Activated CD4-positive, CD25-positive, alpha-beta regulatory T cell (primary cell): ENCODE data around the gene ORAI3.

Experiments
- DNase-seq, 4 experiments: peaks; one replicate each; lab custom pipeline; 2025; lab: John Stamatoyannopoulos, UW

Gene ORAI3

GRCh38 chr16:30948667-30949649 is at the start of gene ORAI3:
Gene ORAI3 (plus strand): TSS chr16:30949068. CDS start chr16:30949290, 222 bp downstream.
- DNase-seq: no peak

DNA sequence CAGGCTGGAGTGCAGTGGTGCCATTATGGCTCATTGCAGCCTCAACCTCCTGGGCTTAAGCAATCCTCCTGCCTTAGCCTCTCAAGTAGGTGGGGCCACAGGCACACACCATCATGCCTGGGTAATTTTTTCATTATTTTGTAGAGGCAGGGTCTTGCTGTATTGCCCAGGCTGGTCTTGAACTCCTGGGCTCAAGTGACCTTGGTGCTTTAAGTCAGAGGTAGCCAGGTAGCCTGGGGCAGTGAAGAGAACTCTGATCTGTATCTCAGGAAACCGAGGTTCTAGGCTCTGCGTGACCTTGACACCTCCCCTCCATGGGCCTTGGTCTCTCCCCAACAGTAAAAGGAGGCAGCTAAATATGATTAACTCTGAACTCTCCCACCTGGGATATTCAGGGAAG is 49.1 kb upstream of the ORAI3 start:
- no peak for DNase-seq

DNA sequence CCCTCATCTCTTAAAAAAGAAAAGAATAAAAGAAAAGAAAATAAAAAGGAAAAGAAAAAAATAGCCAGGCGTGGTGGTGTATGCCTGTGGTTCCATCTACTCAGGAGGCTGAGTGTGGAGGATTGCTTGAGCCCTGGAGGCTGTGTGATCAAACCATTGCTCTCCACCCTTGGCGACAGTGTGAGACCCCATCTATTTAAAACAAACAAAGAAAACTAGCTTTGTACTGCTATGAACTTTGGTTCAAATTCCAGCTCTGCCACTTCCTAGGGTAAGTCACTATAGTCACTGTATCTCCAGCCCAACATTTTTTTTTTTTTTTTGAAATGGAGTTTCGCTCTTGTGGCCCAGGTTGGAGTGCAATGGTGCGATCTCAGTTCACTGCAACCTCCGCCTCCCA is 48.3 kb upstream of the ORAI3 start:
- DNase-seq: no peak

GRCh38 chr16:30901201-30902028 is 47.5 kb upstream of the ORAI3 start:
- no peak for DNase-seq

DNA sequence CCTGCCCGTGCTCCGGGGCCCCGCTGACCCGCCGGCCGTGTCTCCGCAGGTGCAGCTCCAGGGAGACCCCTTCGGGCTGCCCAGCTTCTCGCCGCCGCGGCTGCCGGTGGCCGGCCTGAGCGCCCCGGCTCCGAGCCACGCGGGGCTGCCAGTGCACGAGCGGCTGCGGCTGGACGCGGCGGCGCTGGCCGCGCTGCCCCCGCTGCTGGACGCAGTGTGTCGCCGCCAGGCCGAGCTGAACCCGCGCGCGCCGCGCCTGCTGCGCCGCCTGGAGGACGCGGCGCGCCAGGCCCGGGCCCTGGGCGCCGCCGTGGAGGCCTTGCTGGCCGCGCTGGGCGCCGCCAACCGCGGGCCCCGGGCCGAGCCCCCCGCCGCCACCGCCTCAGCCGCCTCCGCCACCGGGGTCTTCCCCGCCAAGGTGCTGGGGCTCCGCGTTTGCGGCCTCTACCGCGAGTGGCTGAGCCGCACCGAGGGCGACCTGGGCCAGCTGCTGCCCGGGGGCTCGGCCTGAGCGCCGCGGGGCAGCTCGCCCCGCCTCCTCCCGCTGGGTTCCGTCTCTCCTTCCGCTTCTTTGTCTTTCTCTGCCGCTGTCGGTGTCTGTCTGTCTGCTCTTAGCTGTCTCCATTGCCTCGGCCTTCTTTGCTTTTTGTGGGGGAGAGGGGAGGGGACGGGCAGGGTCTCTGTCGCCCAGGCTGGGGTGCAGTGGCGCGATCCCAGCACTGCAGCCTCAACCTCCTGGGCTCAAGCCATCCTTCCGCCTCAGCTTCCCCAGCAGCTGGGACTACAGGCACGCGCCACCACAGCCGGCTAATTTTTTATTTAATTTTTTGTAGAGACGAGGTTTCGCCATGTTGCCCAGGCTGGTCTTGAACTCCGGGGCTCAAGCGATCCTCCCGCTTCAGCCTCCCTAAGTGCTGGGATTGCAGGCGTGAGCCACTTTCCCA is 46.6 kb upstream of the ORAI3 start:
- DNase-seq: peak in 3 of 4 experiments; percentile 14 to 51 (median 41)

- DNase-seq: no peak
Observed at GRCh38 chr16:30903002-30903401, 45.9 kb upstream of the ORAI3 start.

DNA sequence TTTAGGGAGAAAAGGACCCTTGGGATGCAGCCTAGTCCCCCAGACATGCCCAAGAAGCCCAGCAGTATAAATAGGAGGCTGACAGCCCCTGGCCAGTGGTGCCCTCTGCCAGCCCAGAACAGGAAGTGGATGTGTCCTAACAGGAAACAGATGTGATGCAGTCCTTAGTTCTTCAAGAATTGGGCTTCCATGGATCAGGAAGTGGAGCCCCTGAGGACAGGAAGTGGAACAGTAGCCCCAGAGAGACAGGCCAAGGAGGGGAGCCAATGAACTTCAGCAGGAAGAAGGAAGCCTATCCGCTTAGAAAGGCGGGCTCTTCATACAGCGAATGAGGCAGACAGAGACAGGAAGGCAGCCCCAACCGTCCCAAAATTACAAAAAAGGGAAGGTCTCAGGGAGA is 45.3 kb upstream of the ORAI3 start:
- no peak for DNase-seq

GRCh38 chr16:30904114-30904780 is 44.6 kb upstream of the ORAI3 start:
- no peak for DNase-seq

DNA sequence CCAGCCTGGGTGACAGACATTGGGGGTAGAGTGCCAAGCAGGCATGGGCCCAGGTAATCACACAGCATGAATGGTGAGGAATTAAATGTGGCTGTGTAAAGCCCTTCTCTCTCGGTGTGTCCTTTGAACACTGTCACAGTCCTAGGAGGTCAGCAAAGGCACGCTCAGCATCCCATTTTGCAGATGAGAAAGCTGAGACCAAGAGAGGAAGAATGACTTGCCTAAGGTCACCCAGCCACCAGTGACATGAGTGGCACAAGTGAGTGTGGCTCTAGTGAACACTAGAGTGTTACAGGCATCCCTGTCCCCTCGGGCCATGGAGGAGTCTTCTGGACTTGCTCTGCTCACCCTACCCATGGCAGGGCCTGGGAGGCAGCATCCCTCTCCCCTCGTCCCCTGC is 41.8 kb upstream of the ORAI3 start:
- no peak for DNase-seq

- no peak for DNase-seq
Observed at GRCh38 chr16:30910427-30911029, 38.3 kb upstream of the ORAI3 start.

DNA sequence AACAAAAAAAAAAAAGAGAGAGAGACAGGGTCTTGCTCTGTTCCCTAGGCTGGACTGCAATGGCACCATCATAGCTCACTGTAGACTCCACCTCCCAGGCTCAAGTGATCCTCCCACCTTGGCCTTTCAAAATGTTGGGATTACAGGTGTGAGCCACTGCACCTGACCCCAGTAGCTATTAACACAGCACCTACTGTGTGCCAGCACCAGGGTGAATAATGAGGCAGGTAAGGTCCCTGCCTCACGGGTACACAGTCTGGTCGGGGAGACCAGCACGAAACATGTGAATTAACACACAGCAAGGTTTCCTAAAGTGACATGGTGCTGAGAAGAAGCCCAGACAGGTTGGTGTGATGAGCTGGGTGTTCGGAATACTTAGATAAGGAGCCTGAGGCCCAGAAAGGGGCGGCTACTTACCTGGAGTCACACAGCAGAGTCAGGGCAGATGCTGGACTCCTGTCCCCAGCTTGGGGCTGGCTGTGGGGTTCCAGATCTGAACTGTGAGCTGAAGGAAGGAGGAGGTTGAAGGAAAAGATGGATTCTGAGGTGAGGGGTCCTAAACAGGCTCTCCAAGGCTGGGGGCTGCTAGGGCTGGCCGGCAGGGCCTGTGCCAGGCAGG is 36.0 kb upstream of the ORAI3 start:
- no peak for DNase-seq

DNA sequence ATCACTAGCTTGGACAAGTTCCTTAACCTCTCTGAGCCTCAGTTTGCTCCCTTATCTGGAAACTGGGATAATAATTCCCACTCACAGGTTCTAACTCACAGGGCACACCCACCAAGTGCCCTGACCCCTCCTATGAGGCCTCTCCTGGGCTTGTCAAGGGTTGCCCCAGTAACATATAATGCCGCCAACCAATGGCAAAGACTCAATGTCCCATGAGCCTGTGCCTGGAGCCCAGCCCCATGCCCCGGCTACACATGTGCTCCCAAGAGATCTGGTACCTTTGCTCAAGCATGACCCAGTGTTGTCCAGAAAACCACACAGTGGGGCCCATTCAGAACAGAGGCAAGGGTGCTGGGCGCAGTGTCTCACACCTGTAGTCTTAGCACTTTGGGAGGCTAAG is 34.0 kb upstream of the ORAI3 start:
- no peak for DNase-seq

DNA sequence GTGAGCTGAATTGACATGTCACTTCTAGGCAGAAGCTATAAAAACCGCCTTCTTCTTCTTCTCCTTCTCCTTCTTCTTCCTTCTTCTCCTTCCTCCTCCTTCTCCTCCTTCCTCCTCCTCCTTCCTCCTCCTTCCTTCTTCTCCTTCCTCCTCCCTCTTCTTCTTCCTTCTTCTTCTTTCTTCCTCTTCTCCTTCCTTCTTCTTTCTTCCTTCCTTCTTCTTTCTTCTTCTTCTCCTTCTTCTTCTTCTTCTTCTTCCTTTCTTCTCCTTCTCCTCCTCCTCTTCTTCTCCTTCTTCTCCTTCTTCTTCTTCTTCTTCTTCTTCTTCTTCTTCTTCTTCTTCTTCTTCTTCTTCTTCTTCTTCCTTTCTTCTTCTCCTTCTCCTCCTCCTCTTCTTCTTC is 30.3 kb upstream of the ORAI3 start:
- no peak for DNase-seq

DNA sequence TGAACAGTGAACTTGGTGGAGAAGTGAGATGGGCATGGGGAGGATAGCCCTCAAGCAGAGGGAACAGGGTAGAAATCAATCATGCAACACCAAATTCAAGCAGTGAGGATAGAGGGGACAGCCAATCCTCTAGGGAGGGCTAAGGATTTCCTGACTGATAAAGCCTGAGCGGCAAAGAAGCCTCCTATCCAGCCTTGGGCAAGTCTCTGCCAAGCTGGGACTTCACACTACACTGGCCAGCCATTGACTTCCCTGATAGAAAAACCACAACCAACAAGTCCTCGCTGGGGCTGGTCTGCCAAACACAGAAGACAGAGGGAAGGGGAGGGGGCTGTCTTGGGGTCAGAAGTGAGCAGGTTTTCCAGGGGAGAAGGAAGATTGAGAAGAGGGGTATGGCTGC is 28.0 kb upstream of the ORAI3 start:
- no peak for DNase-seq

DNA sequence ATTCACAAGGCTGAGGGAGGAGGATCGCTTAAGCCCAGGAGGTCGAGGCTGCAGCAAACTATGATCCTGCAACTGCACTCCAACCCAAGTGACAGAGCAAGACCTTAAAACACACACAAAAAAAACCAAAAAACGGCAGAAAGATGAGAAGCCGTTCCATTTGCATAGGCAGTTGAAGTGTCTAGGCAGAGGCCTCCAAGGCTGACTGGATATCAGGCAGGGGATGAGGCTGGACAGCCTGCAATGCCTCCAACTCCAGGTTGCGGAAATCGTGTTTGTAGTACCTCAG is 27.5 kb upstream of the ORAI3 start:
- no peak for DNase-seq

GRCh38 chr16:30921748-30922419 is 27.0 kb upstream of the ORAI3 start:
- peak; percentile 72 to 86 (median 80) for DNase-seq

DNA sequence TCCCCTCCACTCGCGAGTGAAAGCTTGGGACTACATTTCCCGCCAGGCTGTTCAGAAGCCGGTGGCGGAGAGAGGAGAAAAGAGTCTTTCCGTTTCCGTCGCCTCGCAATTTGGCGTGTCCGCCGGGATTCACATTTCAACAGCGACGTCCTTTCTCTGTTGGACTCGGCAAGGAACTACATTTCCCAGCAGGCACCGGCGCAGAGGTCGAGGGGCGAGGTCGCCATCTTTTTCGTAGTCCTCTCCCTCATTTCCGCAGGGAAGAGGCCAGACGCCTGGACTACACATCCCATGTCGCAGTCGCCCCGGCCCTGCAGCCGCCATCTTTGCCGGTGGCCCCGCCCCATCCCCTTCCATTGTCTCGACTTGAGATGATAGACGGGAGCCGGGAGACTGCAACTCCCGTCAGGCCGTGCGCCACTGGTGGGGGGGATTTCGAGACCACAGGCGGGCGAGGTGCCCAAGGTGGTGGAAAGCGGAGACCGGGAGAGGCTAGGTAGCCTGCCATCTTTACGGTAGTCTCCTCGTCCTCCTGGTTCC is 26.4 kb upstream of the ORAI3 start:
- DNase-seq: peak; percentile 96 to 99 (median 98)

- DNase-seq: peak; percentile 89 to 96 (median 92)
Observed at GRCh38 chr16:30922960-30923535, 25.8 kb upstream of the ORAI3 start.

DNA sequence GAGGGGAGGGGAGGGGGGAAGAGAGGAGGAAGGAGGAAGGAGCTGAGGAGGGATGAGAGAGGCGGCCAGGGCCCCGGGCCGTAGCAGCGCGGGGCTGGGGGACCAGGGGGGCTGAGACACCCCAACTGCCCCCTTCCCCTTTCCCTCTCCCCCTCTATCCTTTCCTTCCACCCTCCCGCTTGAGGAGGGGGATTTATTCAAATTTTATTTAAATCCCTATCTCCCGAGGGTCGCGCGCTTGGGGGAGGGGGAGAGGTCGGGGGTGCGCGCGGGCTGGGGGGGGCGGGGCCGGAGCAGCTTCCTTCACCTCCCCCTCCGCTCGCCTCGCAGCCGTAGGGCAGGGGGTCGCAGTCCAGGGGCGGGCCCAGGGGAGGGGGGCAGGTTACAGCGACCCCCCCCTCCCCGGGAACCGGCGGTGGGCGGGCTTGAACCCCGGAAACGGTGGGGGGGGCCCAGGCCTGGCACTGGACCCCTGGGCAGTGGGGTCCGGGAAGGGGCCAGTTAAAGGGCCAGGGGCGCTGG is 25.3 kb upstream of the ORAI3 start, which contains the start of gene FBXL19:
TSS of gene FBXL19 (plus strand) at position 19 of the 522 bp plus-strand sequence. CDS start 2,183 bp downstream, outside the sequence.
- peak in 1 of 4 experiments; percentile 30 for DNase-seq
